Regular cardiac myocyte (primary cell): ENCODE measurements around the gene FKBP7. TPM values are rescaled to one million over a fixed set of nuclear protein-coding genes. Genes with fewer than 3 reads are reported as not detected.

ENCODE experiments used
- total RNA-seq: library from RNA; depleted of rRNA; stranded (reverse); fragments of >200 nt; gene quantifications from 2 replicates; pipeline ENCODE4 v1.2.3, GENCODE V29; 2014

Gene FKBP7
- total RNA-seq: 40.6 and 68.8 TPM in 2 replicates

GRCh38 chr2:178478439-178479274, at the start of gene FKBP7:
Gene FKBP7 (minus strand): TSS chr2:178478600. CDS start chr2:178478499, 101 bp downstream.

GRCh38 chr2:178480227-178481181, 2.1 kb upstream of the FKBP7 start, which contains the start of gene PLEKHA3:
Gene PLEKHA3 (plus strand): TSS chr2:178480457. CDS start chr2:178480870, 413 bp downstream.

GRCh38 chr2:178450774-178451525, 27.4 kb downstream of the FKBP7 start, which contains the start of the genes PJVK and PRKRA:
Gene PJVK (plus strand): TSS chr2:178451378. CDS start chr2:178453410, 2,032 bp downstream.
Gene PRKRA (minus strand): TSS chr2:178451175. CDS start chr2:178451030, 145 bp downstream.

Other genes starting within 250 kb of the FKBP7 start
- 38.7 and 54.4 TPM in 2 replicates for gene PRKRA, start 27.4 kb downstream of the FKBP7 start, total RNA-seq
- 0.77 and 1.7 TPM in 2 replicates for gene PJVK, start 27.2 kb downstream of the FKBP7 start, total RNA-seq
- gene PLEKHA3, start 1.9 kb upstream of the FKBP7 start, total RNA-seq: 6.5 and 10.7 TPM in 2 replicates